ENCODE results near the gene CUX1. TPM values are rescaled to one million over a fixed set of nuclear protein-coding genes. Genes with fewer than 3 reads are reported as not detected.

Gene CUX1
- total RNA-seq, 1 donor from 2014 or later: 89.1 TPM

GRCh38 chr7:102302025-102302424 lies 484.6 kb downstream of the CUX1 start:
- no peaks in the 10 kb centered on the region for H3K9me3 Mint-ChIP-seq (ENCODE audit: unreplicated experiment)
- no peaks in the 10 kb centered on the region for H3K27me3 Mint-ChIP-seq (ENCODE audit: unreplicated experiment)
- no peak for TF ChIP-seq CTCF (IDR thresholded peaks at IDR 0.05)
- no peak overlapping the region for H3K27ac Mint-ChIP-seq (ENCODE audit: unreplicated experiment)
- H3K4me1 Mint-ChIP-seq (ENCODE audit: unreplicated experiment): peaks cover 44% of the 10 kb centered on the region
- H3K4me3 Mint-ChIP-seq (ENCODE audit: unreplicated experiment): no peak overlapping the region
- H3K36me3 Mint-ChIP-seq (ENCODE audit: unreplicated experiment): no peaks in the 10 kb centered on the region
- DNase-seq (ENCODE audit: extremely low spot score, unreplicated experiment): no peak

DNA sequence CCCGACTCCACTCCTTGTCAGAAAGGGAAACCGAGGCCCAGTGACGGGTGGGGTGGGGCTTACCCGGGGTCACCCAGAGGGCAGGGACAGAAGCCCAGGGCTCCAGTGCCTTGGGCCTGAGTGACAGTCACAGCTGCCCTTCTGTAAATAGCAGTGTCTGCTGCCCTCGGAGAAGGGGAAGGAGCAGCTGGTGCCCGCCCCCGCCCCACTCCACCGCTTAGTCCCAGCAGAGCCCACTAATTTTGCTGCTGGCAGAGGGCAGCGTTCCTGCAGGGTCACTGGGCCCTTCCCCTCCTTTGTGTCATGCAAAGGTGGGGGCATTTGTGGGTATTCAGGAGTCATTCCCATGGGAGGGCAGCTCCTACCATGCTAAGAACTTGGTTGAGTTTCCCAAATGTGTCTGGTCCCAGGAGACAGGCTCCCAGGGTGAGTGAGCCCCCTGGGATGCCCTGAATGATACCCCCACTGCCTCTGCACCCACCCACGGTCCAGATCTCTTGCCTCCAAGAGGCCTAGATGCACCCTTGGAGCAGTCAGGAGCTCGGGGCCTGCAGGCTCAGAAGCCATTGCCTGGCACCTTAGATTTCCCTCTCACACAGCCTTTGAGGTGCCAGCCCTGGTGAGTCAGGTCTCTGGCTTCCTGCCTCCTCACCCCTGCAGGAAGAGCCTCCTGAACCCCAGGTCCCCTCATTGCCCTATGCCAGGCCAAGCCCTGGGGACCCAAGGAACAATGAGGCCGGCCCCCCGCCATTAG lies 486.4 kb downstream of the CUX1 start:
- no peak overlapping the region for H3K4me3 Mint-ChIP-seq (ENCODE audit: unreplicated experiment)
- H3K9me3 Mint-ChIP-seq (ENCODE audit: unreplicated experiment): no peaks in the 10 kb centered on the region
- no peak for DNase-seq (ENCODE audit: extremely low spot score, unreplicated experiment)
- no peak for TF ChIP-seq CTCF (IDR thresholded peaks at IDR 0.05)
- peaks cover 57% of the 10 kb centered on the region for H3K4me1 Mint-ChIP-seq (ENCODE audit: unreplicated experiment)
- peak overlapping the region; percentile 80 for H3K27ac Mint-ChIP-seq (ENCODE audit: unreplicated experiment)
- peaks cover 2% of the 10 kb centered on the region for H3K36me3 Mint-ChIP-seq (ENCODE audit: unreplicated experiment)
- H3K27me3 Mint-ChIP-seq (ENCODE audit: unreplicated experiment): no peaks in the 10 kb centered on the region

- DNase-seq (ENCODE audit: extremely low spot score, unreplicated experiment): no peak
- Mint-ChIP-seq H3K27ac (ENCODE audit: unreplicated experiment) (peak overlapping the region; percentile 80), H3K9me3 (ENCODE audit: unreplicated experiment) (no peaks in the 10 kb centered on the region), H3K36me3 (ENCODE audit: unreplicated experiment) (peaks cover 4% of the 10 kb centered on the region), H3K4me1 (ENCODE audit: unreplicated experiment) (peaks cover 57% of the 10 kb centered on the region), H3K27me3 (ENCODE audit: unreplicated experiment) (no peaks in the 10 kb centered on the region), H3K4me3 (ENCODE audit: unreplicated experiment) (no peak overlapping the region)
- TF ChIP-seq CTCF (IDR thresholded peaks at IDR 0.05): no peak
These were observed 487.2 kb downstream of the CUX1 start for GRCh38 chr7:102304668-102305067.

DNA sequence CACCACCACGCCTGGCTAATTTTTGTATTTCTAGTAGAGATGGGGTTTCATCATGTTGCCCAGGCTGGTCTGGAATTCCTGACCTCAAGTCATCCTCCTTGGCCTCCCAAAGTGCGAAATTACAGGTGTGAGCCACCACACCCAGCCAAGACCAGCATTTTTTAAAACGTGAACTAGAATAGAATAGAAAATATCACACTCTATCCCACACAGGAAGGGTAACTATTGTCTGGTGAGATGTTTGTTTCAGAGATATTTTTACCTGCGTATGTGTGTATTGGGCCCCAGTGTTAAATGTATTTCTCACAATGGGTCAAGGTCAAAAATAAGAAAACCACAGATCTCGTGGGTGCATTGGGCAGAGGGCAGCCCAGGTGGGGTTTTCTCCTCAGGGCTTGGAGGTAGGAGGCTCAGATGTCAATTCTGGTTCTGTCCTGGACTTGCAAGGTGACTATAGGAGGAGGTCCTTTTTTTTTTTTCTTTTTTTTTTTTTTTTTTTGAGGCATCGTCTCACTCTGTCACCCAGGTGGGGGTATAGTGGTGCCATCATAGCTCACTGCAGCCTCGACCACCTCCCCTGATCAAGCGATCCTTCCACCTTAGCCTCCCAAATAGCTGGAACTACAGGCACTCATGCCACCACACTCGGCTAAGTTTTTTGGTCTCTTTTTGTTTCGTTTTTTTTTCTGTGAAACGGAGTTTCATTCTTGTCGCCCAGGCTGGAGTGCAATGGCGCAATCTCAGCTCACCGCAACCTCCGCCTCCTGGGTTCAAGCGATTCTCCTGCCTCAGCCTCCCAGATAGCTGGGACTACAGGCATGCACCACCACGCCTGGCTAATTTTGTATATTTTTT lies 488.2 kb downstream of the CUX1 start:
- no peak for TF ChIP-seq CTCF (IDR thresholded peaks at IDR 0.05)
- Mint-ChIP-seq H3K4me1 (ENCODE audit: unreplicated experiment) (peaks cover 57% of the 10 kb centered on the region), H3K4me3 (ENCODE audit: unreplicated experiment) (no peak overlapping the region), H3K27me3 (ENCODE audit: unreplicated experiment) (no peaks in the 10 kb centered on the region), H3K27ac (ENCODE audit: unreplicated experiment) (peak overlapping the region; percentile 79), H3K9me3 (ENCODE audit: unreplicated experiment) (no peaks in the 10 kb centered on the region), H3K36me3 (ENCODE audit: unreplicated experiment) (peaks cover 5% of the 10 kb centered on the region)
- DNase-seq (ENCODE audit: extremely low spot score, unreplicated experiment): no peak
